ENCODE data around the gene PRKCQ.

DNA sequence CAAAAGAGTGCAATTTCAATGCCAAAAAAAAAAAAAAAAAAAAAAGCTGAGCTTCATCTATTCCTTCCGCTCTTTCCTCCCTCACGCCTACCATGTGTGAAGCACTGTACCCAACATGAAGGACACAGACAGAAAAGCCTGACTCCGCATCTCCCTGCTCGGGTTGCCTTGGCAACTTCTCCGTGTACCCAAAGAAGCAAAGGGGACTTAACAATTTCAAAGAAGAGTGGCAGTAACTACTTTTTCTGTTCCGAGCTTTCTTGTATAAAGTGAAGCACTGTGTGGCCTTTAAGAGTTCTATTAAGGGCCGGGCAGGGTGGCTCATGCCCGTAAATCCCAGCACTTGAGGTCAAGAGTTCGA, 177.7 kb downstream of the PRKCQ start:
- TF ChIP-seq, protein P1, sequence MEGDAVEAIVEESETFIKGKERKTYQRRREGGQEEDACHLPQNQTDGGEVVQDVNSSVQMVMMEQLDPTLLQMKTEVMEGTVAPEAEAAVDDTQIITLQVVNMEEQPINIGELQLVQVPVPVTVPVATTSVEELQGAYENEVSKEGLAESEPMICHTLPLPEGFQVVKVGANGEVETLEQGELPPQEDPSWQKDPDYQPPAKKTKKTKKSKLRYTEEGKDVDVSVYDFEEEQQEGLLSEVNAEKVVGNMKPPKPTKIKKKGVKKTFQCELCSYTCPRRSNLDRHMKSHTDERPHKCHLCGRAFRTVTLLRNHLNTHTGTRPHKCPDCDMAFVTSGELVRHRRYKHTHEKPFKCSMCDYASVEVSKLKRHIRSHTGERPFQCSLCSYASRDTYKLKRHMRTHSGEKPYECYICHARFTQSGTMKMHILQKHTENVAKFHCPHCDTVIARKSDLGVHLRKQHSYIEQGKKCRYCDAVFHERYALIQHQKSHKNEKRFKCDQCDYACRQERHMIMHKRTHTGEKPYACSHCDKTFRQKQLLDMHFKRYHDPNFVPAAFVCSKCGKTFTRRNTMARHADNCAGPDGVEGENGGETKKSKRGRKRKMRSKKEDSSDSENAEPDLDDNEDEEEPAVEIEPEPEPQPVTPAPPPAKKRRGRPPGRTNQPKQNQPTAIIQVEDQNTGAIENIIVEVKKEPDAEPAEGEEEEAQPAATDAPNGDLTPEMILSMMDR (IDR thresholded peaks at IDR 0.05; ENCODE audit: low read depth, low read length, missing input control): no peak
- TF ChIP-seq RAD21 (IDR thresholded peaks at IDR 0.05) (no peak), GABPA (IDR thresholded peaks at IDR 0.05 in 1 of 2, conservative IDR thresholded peaks at IDR 0.05 in 1 of 2) (no peak), MAX (IDR thresholded peaks at IDR 0.05) (no peak)

Measured in liver (tissue), 3 donors.